Heart left ventricle (tissue), 13 donors: ENCODE measurements around the gene FKBP6.

ENCODE experiments used
- POLR2A ChIP-seq, 2 donors: fragments of 450-650 bp; IDR thresholded peaks; one replicate each; pipeline ENCODE4 v1.6.1; 2017; ENCODE audit warnings: antibody characterized with exemption in 2 of 2, mild to moderate bottlenecking in 2 of 2, moderate library complexity in 2 of 2
- TF ChIP-seq, protein P1 (sequence below), 12 donors: fragments of 200-600 bp; sonication (generic) in 4 of 12; IDR thresholded peaks; one replicate each; pipeline versions ENCODE4 v1.5.0 to v1.8.0; 2018 to 2022; ENCODE audit warnings: antibody characterized with exemption in 12 of 12, mild to moderate bottlenecking in 5 of 12
- donor health status: ischemic (EF 13 %, LVEDD 7.1; RV severe dilation, severe dysfunction).
- donor health status: DM: no; HTN: yes; CAD: no.
- donor health status: DM: no; HTN: no; CAD: no.
- donor health status: ischemic (EF 25% LVEDD 6.9; RV normal size, moderate dysfunction).
- donor health status: ischemic (EF 25% LVEDD 5.7; RV mildly dilated, moderate dysfunction).
- donor health status: ischemic (EF 35%, LVEDD 5.7; RV mildly dilated, moderate dysfunction).
- donor health status: nonischemic (EF 11% LVEDD 7.7; RV severe dilation, severe dysfunction).
- donor health status: DM: yes; HTN: yes; CAD: no.
- donor health status: PGD.
- donor health status: ischemic (EF 29% LVEDD 5.4; RV normal size, mild dysfunction).
- donor health status: nonischemic (EF 23%, LVEDD 6.1; RV moderate dilation, normal function).

GRCh38 chr7:73353243-73353642 is 25.3 kb downstream of the FKBP6 start:
- TF ChIP-seq, protein P1, sequence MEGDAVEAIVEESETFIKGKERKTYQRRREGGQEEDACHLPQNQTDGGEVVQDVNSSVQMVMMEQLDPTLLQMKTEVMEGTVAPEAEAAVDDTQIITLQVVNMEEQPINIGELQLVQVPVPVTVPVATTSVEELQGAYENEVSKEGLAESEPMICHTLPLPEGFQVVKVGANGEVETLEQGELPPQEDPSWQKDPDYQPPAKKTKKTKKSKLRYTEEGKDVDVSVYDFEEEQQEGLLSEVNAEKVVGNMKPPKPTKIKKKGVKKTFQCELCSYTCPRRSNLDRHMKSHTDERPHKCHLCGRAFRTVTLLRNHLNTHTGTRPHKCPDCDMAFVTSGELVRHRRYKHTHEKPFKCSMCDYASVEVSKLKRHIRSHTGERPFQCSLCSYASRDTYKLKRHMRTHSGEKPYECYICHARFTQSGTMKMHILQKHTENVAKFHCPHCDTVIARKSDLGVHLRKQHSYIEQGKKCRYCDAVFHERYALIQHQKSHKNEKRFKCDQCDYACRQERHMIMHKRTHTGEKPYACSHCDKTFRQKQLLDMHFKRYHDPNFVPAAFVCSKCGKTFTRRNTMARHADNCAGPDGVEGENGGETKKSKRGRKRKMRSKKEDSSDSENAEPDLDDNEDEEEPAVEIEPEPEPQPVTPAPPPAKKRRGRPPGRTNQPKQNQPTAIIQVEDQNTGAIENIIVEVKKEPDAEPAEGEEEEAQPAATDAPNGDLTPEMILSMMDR (IDR thresholded peaks at IDR 0.05) = no peak
- TF ChIP-seq POLR2A (IDR thresholded peaks at IDR 0.05) = no peak
